HCT116 (cell line): Measurements from ENCODE around the gene SPSB1. TPM values are rescaled to one million over a fixed set of nuclear protein-coding genes. Genes with fewer than 3 reads are reported as not detected.

Experiments used
- ATAC-seq: fragments of 200-7000 bp; cut with Tn5 transposase; 2 replicates; pipeline ENCODE4 v1.9.1; 2020; ENCODE audit warnings: mild to moderate bottlenecking, moderate library complexity
- BruUV-seq: library from RNA; stranded (reverse); fragments of 400-500 nt; replicated peaks from 2 replicates; lab custom pipeline; 2021; lab: Mats Ljungman, UMichigan
- CTCF ChIA-PET: fragments of 300-600 bp; sonication (Branson Sonifier 250); formaldehyde crosslinking; loops from one replicate; lab custom pipeline; 2021; ENCODE audit warnings: antibody characterized with exemption; lab: Charles Lee
- POLR2A ChIA-PET: fragments of 300-600, 350-600 bp; sonication (Branson Sonifier 250); formaldehyde crosslinking; loops from one replicate; lab custom pipeline; 2021; ENCODE audit warnings: antibody characterized with exemption; lab: Charles Lee
- RAD21 ChIA-PET, 2 experiments: fragments of 300-600 bp; sonication (Branson Sonifier 250); formaldehyde crosslinking; loops; one replicate each; lab custom pipeline; 2023; ENCODE audit warnings: low total read pairs in 2 of 2; ENCODE audit not compliant: uncharacterized antibody in 2 of 2, unreplicated experiment in 2 of 2, low non-redundant PET in 1 of 2; lab: Charles Lee
- DNase-seq: peaks from one replicate; pipeline ENCODE4 v3.0.0-alpha.2; 2010; ENCODE audit warnings: low read depth, low spot score
- H2AFZ ChIP-seq: fragments of 200-600 bp; shearing (Covaris generic), sonication (generic); 2 replicates; pipeline ENCODE4 v1.6.1; 2017; ENCODE audit warnings: low read depth, mixed run types, mixed read lengths, antibody characterized with exemption, low read length; ENCODE audit not compliant: poor library complexity, severe bottlenecking
- H3K27ac ChIP-seq: 2 replicates; pipeline ENCODE4 v1.5.1; 2012; ENCODE audit warnings: low read depth, low read length
- H3K27me3 ChIP-seq: fragments of 200-600 bp; sonication (generic); 2 replicates; pipeline ENCODE4 v1.6.1; 2016; ENCODE audit warnings: mixed run types, low read length, mixed read lengths; ENCODE audit not compliant: insufficient read depth
- H3K36me3 ChIP-seq, 2 experiments: fragments of 200-500 bp in 1 of 2; fragments of 200-600 bp in 1 of 2; sonication (Bioruptor generic) in 1 of 2; sonication (generic) in 1 of 2; 2 replicates each; pipeline versions ENCODE4 v1.5.1 to v1.6.1; 2014 to 2016; ENCODE audit warnings: low read length in 2 of 2, inconsistent platforms in 1 of 2, mixed read lengths in 1 of 2, mixed run types in 1 of 2; ENCODE audit not compliant: insufficient read depth in 2 of 2, control insufficient read depth in 1 of 2
- H3K4me1 ChIP-seq, 2 experiments: fragments of 200-600 bp in 1 of 2; sonication (generic) in 1 of 2; 2 replicates each; pipeline versions ENCODE4 v1.5.1 to v1.6.1; 2012 to 2017; ENCODE audit warnings: low read length in 2 of 2, inconsistent platforms in 1 of 2, mild to moderate bottlenecking in 1 of 2, mixed read lengths in 1 of 2, mixed run types in 1 of 2, moderate library complexity in 1 of 2; ENCODE audit not compliant: insufficient read depth in 2 of 2, control insufficient read depth in 1 of 2
- H3K4me2 ChIP-seq: fragments of 200-600 bp; sonication (generic); 2 replicates; pipeline ENCODE4 v1.6.1; 2017; ENCODE audit warnings: mixed run types, low read length, mixed read lengths
- H3K4me3 ChIP-seq, 2 experiments: fragments of 200-600 bp in 1 of 2; sonication (generic) in 1 of 2; replicated peaks in 1 of 2; 2 replicates each; pipeline ENCODE4 v1.5.1; 2011 to 2016; ENCODE audit warnings: low read length in 2 of 2, control low read depth in 1 of 2, low read depth in 1 of 2, mild to moderate bottlenecking in 1 of 2, mixed read lengths in 1 of 2, mixed run types in 1 of 2
- H3K79me2 ChIP-seq: fragments of 200-600 bp; sonication (generic); 2 replicates; pipeline ENCODE4 v1.6.1; 2017; ENCODE audit warnings: mild to moderate bottlenecking, mixed run types, low read length, moderate library complexity, mixed read lengths; ENCODE audit not compliant: insufficient read depth
- H3K9ac ChIP-seq: fragments of 200-600 bp; sonication (generic); 2 replicates; pipeline ENCODE4 v1.6.1; 2016; ENCODE audit warnings: low read length, mixed read lengths
- H3K9me2 ChIP-seq: fragments of 200-600 bp; sonication (generic), shearing (Covaris generic); 2 replicates; pipeline ENCODE4 v1.6.1; 2017; ENCODE audit warnings: mixed run types, mild to moderate bottlenecking, moderate library complexity; ENCODE audit not compliant: insufficient read depth
- H3K9me3 ChIP-seq, 2 experiments: fragments of 200-500 bp in 1 of 2; fragments of 200-600 bp in 1 of 2; sonication (Bioruptor generic) in 1 of 2; sonication (generic) in 1 of 2; 2 replicates each; pipeline ENCODE4 v1.6.1; 2014 to 2017; ENCODE audit warnings: low read length in 2 of 2, mixed read lengths in 2 of 2, inconsistent platforms in 1 of 2, low read depth in 1 of 2, mild to moderate bottlenecking in 1 of 2, mixed run types in 1 of 2, moderate library complexity in 1 of 2; ENCODE audit not compliant: control insufficient read depth in 1 of 2, insufficient read depth in 1 of 2
- H4K20me1 ChIP-seq: fragments of 200-600 bp; sonication (generic), shearing (Covaris generic); 2 replicates; pipeline ENCODE4 v1.6.1; 2017; ENCODE audit warnings: mixed run types, mild to moderate bottlenecking, moderate library complexity; ENCODE audit not compliant: insufficient read depth
- CEBPB ChIP-seq: IDR thresholded peaks from 2 replicates; pipeline ENCODE4 v1.6.1; 2012; ENCODE audit warnings: low read depth
- EGR1 ChIP-seq: IDR thresholded peaks from 2 replicates; pipeline ENCODE4 v1.6.1; 2012; ENCODE audit warnings: low read depth
- ELF1 ChIP-seq: IDR thresholded peaks from 2 replicates; pipeline ENCODE4 v1.6.1; 2012; ENCODE audit warnings: low read depth, borderline replicate concordance
- EZH2phosphoT487 ChIP-seq: fragments of 200-600 bp; IDR thresholded peaks from 2 replicates; pipeline ENCODE4 v1.6.1; 2018; ENCODE audit warnings: antibody characterized with exemption, borderline replicate concordance
- FOSL1 ChIP-seq: IDR thresholded peaks from 2 replicates; pipeline ENCODE4 v1.6.1; 2012; ENCODE audit warnings: low read depth
- JUND ChIP-seq: IDR thresholded peaks from 2 replicates; pipeline ENCODE4 v1.6.1; 2012
- MAX ChIP-seq: IDR thresholded peaks from 2 replicates; pipeline ENCODE4 v1.6.1; 2012
- POLR2A ChIP-seq: IDR thresholded peaks from 2 replicates; pipeline ENCODE4 v1.7.0; 2011; ENCODE audit warnings: borderline replicate concordance; ENCODE audit not compliant: insufficient read depth, insufficient read length; ENCODE audit errors: extremely low read depth
- POLR2AphosphoS5 ChIP-seq: IDR thresholded peaks from 2 replicates; pipeline ENCODE4 v1.6.1; 2011; ENCODE audit warnings: mild to moderate bottlenecking, low read depth, low read length, moderate library complexity
- RAD21 ChIP-seq: IDR thresholded peaks from 2 replicates; pipeline ENCODE4 v1.6.1; 2012; ENCODE audit warnings: low read depth, mild to moderate bottlenecking
- SIN3A ChIP-seq: IDR thresholded peaks from 2 replicates; pipeline ENCODE4 v1.6.1; 2012; ENCODE audit warnings: low read depth
- SP1 ChIP-seq: IDR thresholded peaks from 2 replicates; pipeline ENCODE4 v1.6.1; 2012; ENCODE audit warnings: low read depth
- SRF ChIP-seq: IDR thresholded peaks from 2 replicates; pipeline ENCODE4 v1.6.1; 2012; ENCODE audit warnings: low read depth
- TCF7L2 ChIP-seq: IDR thresholded peaks from 2 replicates; pipeline ENCODE4 v1.7.0; 2011; ENCODE audit warnings: borderline replicate concordance, inconsistent platforms; ENCODE audit not compliant: insufficient read depth, insufficient read length; ENCODE audit errors: extremely low read depth
- YY1 ChIP-seq: IDR thresholded peaks from 2 replicates; pipeline ENCODE4 v1.6.1; 2011; ENCODE audit warnings: low read length, low read depth, moderate library complexity, mild to moderate bottlenecking; ENCODE audit not compliant: insufficient replicate concordance; ENCODE audit errors: extremely low read depth
- ZFX ChIP-seq: fragments of 450-650 bp; IDR thresholded peaks from 2 replicates; pipeline ENCODE4 v1.6.1; 2017
- ZNF274 ChIP-seq: fragments of 200-500 bp; sonication (Bioruptor generic); IDR thresholded peaks from 2 replicates; pipeline ENCODE4 v1.6.1; 2014; ENCODE audit warnings: mild to moderate bottlenecking, low read depth, low read length, inconsistent platforms
- intact Hi-C: fragments of 100-400 bp; cut with micrococcal nuclease; formaldehyde crosslinking; loops from 2 replicates; pipeline ENCODE4 v1.10.0; 2022
- total RNA-seq: library from RNA; stranded (reverse); gene quantifications from one replicate; pipeline ENCODE4 v1.2.1, GENCODE V29; 2021; ENCODE audit not compliant: unreplicated experiment
- TF ChIP-seq, protein P1 (sequence below): IDR thresholded peaks from 2 replicates; pipeline ENCODE4 v1.6.1; 2012; ENCODE audit warnings: low read depth
- TF ChIP-seq, protein P2 (sequence below), 3 experiments: fragments of 200-600 bp in 1 of 3; sonication (generic) in 1 of 3; IDR thresholded peaks in 2 of 3; conservative IDR thresholded peaks in 1 of 3; 2 replicates each; pipeline ENCODE4 v1.5.1; 2012 to 2017; ENCODE audit warnings: low read depth in 2 of 3, low read length in 2 of 3, antibody characterized with exemption in 1 of 3, borderline replicate concordance in 1 of 3, control low read depth in 1 of 3, mild to moderate bottlenecking in 1 of 3, mixed read lengths in 1 of 3, mixed run types in 1 of 3, moderate library complexity in 1 of 3; ENCODE audit not compliant: insufficient read depth in 1 of 3

Gene SPSB1
- total RNA-seq, 1 experiment from 2014 or later: 10.8 TPM

GRCh38 chr1:9307303-9307702 lies 14.6 kb downstream of the SPSB1 start (continued):
- TF ChIP-seq SP1: no peak
- TF ChIP-seq POLR2AphosphoS5: no peak
- TF ChIP-seq MAX: no peak
- TF ChIP-seq ELF1: no peak
- TF ChIP-seq RAD21: no peak
- no peak for TF ChIP-seq SIN3A
- no peak for TF ChIP-seq SRF
- TF ChIP-seq CEBPB: no peak
- TF ChIP-seq EZH2phosphoT487: no peak

DNA sequence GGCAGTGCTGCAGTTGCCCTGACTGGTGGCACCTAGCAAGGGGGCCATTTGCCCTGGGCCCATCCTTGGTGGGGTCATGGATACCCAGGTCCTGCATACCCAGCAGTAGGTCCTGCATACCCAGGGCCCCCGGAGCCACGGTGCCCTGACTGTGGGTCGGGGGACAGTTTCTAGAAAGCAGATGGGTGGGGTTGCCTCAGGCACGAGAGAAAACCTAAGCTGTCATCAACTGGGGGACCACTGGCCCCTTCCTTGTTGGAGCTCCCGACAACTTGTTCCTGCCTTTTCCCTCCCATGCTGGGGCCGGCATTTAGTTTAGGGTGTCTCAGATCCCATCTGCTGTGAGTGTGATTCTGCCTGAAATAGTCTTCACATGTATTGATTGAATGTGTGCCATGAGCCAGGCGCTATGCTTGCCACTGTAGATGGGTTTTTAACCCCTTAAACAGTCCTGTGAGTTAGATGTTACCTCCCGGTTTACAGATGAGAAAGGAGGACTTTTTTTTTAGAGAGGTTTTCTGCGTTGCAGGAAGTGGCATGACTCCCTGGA lies 15.6 kb downstream of the SPSB1 start:
- H3K9me3 ChIP-seq: no peaks in the 10 kb centered on the region
- no peak overlapping the region for H3K4me2 ChIP-seq
- peaks cover 73% of the 10 kb centered on the region for H3K79me2 ChIP-seq
- CTCF ChIA-PET: no interaction called here
- no peak overlapping the region for H2AFZ ChIP-seq
- H3K4me3 ChIP-seq: no peak overlapping the region
- no peak for TF ChIP-seq TCF7L2
- no peak for TF ChIP-seq SP1
- TF ChIP-seq SRF: no peak
- no peak for TF ChIP-seq POLR2A
- no peak for TF ChIP-seq SIN3A
- no peak for TF ChIP-seq JUND
- no peak for TF ChIP-seq ELF1
- TF ChIP-seq, protein P1, sequence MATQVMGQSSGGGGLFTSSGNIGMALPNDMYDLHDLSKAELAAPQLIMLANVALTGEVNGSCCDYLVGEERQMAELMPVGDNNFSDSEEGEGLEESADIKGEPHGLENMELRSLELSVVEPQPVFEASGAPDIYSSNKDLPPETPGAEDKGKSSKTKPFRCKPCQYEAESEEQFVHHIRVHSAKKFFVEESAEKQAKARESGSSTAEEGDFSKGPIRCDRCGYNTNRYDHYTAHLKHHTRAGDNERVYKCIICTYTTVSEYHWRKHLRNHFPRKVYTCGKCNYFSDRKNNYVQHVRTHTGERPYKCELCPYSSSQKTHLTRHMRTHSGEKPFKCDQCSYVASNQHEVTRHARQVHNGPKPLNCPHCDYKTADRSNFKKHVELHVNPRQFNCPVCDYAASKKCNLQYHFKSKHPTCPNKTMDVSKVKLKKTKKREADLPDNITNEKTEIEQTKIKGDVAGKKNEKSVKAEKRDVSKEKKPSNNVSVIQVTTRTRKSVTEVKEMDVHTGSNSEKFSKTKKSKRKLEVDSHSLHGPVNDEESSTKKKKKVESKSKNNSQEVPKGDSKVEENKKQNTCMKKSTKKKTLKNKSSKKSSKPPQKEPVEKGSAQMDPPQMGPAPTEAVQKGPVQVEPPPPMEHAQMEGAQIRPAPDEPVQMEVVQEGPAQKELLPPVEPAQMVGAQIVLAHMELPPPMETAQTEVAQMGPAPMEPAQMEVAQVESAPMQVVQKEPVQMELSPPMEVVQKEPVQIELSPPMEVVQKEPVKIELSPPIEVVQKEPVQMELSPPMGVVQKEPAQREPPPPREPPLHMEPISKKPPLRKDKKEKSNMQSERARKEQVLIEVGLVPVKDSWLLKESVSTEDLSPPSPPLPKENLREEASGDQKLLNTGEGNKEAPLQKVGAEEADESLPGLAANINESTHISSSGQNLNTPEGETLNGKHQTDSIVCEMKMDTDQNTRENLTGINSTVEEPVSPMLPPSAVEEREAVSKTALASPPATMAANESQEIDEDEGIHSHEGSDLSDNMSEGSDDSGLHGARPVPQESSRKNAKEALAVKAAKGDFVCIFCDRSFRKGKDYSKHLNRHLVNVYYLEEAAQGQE: no peak
- TF ChIP-seq, protein P2, sequence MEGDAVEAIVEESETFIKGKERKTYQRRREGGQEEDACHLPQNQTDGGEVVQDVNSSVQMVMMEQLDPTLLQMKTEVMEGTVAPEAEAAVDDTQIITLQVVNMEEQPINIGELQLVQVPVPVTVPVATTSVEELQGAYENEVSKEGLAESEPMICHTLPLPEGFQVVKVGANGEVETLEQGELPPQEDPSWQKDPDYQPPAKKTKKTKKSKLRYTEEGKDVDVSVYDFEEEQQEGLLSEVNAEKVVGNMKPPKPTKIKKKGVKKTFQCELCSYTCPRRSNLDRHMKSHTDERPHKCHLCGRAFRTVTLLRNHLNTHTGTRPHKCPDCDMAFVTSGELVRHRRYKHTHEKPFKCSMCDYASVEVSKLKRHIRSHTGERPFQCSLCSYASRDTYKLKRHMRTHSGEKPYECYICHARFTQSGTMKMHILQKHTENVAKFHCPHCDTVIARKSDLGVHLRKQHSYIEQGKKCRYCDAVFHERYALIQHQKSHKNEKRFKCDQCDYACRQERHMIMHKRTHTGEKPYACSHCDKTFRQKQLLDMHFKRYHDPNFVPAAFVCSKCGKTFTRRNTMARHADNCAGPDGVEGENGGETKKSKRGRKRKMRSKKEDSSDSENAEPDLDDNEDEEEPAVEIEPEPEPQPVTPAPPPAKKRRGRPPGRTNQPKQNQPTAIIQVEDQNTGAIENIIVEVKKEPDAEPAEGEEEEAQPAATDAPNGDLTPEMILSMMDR (IDR thresholded peaks at IDR 0.05 in 2 of 3, conservative IDR thresholded peaks at IDR 0.05 in 1 of 3; ENCODE audit: borderline replicate concordance in 1 of 3, insufficient read depth in 1 of 3, low read depth in 2 of 3, low read length in 2 of 3): no peak
- TF ChIP-seq CEBPB: no peak
- no peak for TF ChIP-seq RAD21
- no peak for TF ChIP-seq ZFX
- no peak for TF ChIP-seq EGR1
- no peak for TF ChIP-seq MAX
- no peak for TF ChIP-seq YY1
- TF ChIP-seq ZNF274: no peak
- no peak for TF ChIP-seq FOSL1
- intact Hi-C loops: no loop called here
- H3K27ac ChIP-seq: no peak overlapping the region
- POLR2A ChIA-PET: interaction anchor here (0.6 kb wide), 1 partner anchor 166 kb away, joined by 3 read pairs; no protein-coding TSS in a partner anchor
- H3K9me2 ChIP-seq: no peaks in the 10 kb centered on the region
- no peaks in the 10 kb centered on the region for H3K27me3 ChIP-seq
- RAD21 ChIA-PET: interaction anchor here in 1 of 2 experiments (1.2 kb wide), 1 partner anchor 9 kb away, joined by 5 read pairs; no protein-coding TSS in a partner anchor
- H3K4me1 ChIP-seq: peaks cover 6 to 9% of the 10 kb centered on the region in 2 experiments
- DNase-seq (no peak), ATAC-seq (no peak)
- H3K9ac ChIP-seq: no peak overlapping the region
- H3K36me3 ChIP-seq: no peaks in the 10 kb centered on the region
- no TSS peak for BruUV-seq
- no peaks in the 10 kb centered on the region for H4K20me1 ChIP-seq
